Trophoblast cell (in vitro differentiated cells and primary cell): Measurements from ENCODE around the gene CYTH1.

Experiments used
- DNase-seq, 2 donors: peaks; one replicate each; pipeline ENCODE4 v3.0.0-alpha.2; 2016
- H2AFZ ChIP-seq: 2 replicates; pipeline ENCODE4 v1.6.1; 2013; ENCODE audit warnings: low read length, moderate library complexity, mild to moderate bottlenecking; ENCODE audit not compliant: insufficient read depth, poor library complexity
- H2AK5ac ChIP-seq: 2 replicates; pipeline ENCODE4 v1.6.1; 2013; ENCODE audit warnings: mild to moderate bottlenecking, low read length
- H2BK120ac ChIP-seq: 2 replicates; pipeline ENCODE4 v1.6.1; 2013; ENCODE audit warnings: low read length, mild to moderate bottlenecking, moderate library complexity; ENCODE audit not compliant: insufficient read depth, poor library complexity
- H2BK12ac ChIP-seq: 2 replicates; pipeline ENCODE4 v1.6.1; 2013; ENCODE audit warnings: mild to moderate bottlenecking, low read length, moderate library complexity
- H2BK5ac ChIP-seq: 2 replicates; pipeline ENCODE4 v1.6.1; 2013; ENCODE audit warnings: low read length, low read depth, moderate library complexity, mild to moderate bottlenecking; ENCODE audit not compliant: poor library complexity
- H3K14ac ChIP-seq: 2 replicates; pipeline ENCODE4 v1.6.1; 2013; ENCODE audit warnings: mild to moderate bottlenecking, low read length
- H3K18ac ChIP-seq: 2 replicates; pipeline ENCODE4 v1.6.1; 2013; ENCODE audit warnings: mild to moderate bottlenecking, low read length
- H3K23ac ChIP-seq: 2 replicates; pipeline ENCODE4 v1.6.1; 2013; ENCODE audit warnings: low read length
- H3K27ac ChIP-seq: 2 replicates; pipeline ENCODE4 v1.5.1; 2013; ENCODE audit warnings: low read depth, mild to moderate bottlenecking, inconsistent platforms, low read length, moderate library complexity
- H3K27me3 ChIP-seq: 2 replicates; pipeline ENCODE4 v1.6.1; 2013; ENCODE audit warnings: inconsistent platforms, mild to moderate bottlenecking, low read length, moderate library complexity; ENCODE audit not compliant: insufficient read depth
- H3K36me3 ChIP-seq, 2 experiments: 1 replicate in 1 of 2; 2 replicates in 1 of 2; pipeline ENCODE4 v1.6.1; 2013; ENCODE audit warnings: low read length in 2 of 2, mild to moderate bottlenecking in 2 of 2, moderate library complexity in 1 of 2; ENCODE audit not compliant: insufficient read depth in 2 of 2, control insufficient read depth in 1 of 2
- H3K4ac ChIP-seq: 2 replicates; pipeline ENCODE4 v1.6.1; 2013; ENCODE audit warnings: low read depth, mild to moderate bottlenecking, low read length, moderate library complexity
- H3K4me1 ChIP-seq, 2 experiments: 1 replicate in 1 of 2; 2 replicates in 1 of 2; pipeline ENCODE4 v1.6.1; 2013; ENCODE audit warnings: low read length in 2 of 2, mild to moderate bottlenecking in 2 of 2, moderate library complexity in 1 of 2; ENCODE audit not compliant: insufficient read depth in 2 of 2, control insufficient read depth in 1 of 2
- H3K4me2 ChIP-seq: 2 replicates; pipeline ENCODE4 v1.6.1; 2013; ENCODE audit warnings: inconsistent platforms, mild to moderate bottlenecking, low read length, moderate library complexity
- H3K4me3 ChIP-seq: 2 replicates; pipeline ENCODE4 v1.5.1; 2013; ENCODE audit warnings: mild to moderate bottlenecking, low read depth, low read length, inconsistent platforms
- H3K79me1 ChIP-seq: one replicate; pipeline ENCODE4 v1.6.1; 2013; ENCODE audit warnings: low read length
- H3K79me2 ChIP-seq: 2 replicates; pipeline ENCODE4 v1.6.1; 2013; ENCODE audit warnings: low read length, mild to moderate bottlenecking; ENCODE audit not compliant: control insufficient read depth, insufficient read depth, poor library complexity
- H3K9ac ChIP-seq: 2 replicates; pipeline ENCODE4 v1.6.1; 2013; ENCODE audit warnings: mild to moderate bottlenecking, low read length
- H3K9me3 ChIP-seq: 2 replicates; pipeline ENCODE4 v1.6.1; 2013; ENCODE audit warnings: low read depth, mild to moderate bottlenecking, control low read depth, inconsistent platforms, low read length; ENCODE audit not compliant: insufficient read depth
- H4K12ac ChIP-seq: 2 replicates; pipeline ENCODE4 v1.6.1; 2013; ENCODE audit warnings: low read depth, mild to moderate bottlenecking, low read length, moderate library complexity
- H4K8ac ChIP-seq: 2 replicates; pipeline ENCODE4 v1.6.1; 2013; ENCODE audit warnings: low read depth, mild to moderate bottlenecking, low read length, moderate library complexity
- H4K91ac ChIP-seq: one replicate; pipeline ENCODE4 v1.6.1; 2013; ENCODE audit warnings: low read depth, mild to moderate bottlenecking, low read length, moderate library complexity
- WGBS: extraction: QIAGEN DNeasy Blood & Tissue Kit; methylation state at CpG from one replicate; pipeline ENCODE4 v1.1.7; 2013; ENCODE audit warnings: missing lambda C conversion rate; ENCODE audit not compliant: insufficient read length, insufficient coverage; ENCODE audit errors: extremely low coverage; 5-methylcytosine and 5-hydroxymethylcytosine counted together

The CYTH1 gene

DNA sequence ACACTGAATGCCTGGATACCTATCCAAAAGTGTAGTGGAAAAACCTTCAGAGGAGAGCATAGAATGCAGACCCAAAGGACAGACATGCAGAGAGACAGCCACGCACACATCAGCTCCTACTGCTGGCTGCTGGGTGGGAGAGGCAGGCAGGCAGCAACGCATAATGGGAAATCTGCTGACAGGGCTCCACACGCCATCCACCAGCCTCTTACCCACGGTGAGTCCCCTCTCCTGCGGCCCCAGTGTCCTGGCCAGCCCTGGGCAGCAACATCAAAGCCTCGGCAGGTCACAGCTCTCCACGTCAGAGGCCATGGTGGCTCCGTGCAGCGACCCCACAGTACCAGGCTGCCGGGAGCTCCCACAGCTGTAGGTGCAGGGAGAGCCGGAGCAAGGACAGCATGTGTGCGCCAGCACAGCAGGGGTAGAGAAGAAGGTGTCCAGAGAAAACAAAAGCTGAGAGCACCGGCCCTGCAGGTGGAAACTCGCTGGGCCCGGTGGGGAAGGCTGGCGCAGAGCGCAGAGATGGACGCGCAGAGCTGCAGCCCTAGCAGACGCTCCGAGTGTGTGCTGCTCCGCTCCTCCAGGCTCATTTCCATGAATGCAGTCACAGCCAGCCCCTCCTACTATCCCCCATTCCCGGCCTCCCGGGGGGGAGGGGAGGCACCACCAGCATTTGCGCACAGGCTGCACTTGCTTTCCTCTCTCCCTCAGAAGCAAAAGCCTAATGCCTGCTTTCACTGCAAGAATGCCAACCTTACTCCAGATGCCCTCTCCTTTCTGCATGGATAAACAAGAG is 58.9 kb downstream of the CYTH1 start:
- Histone ChIP-seq H3K14ac (no peak overlapping the region), H3K79me1 (no peaks in the 10 kb centered on the region), H4K8ac (no peak overlapping the region), H3K23ac (no peak overlapping the region), H3K79me2 (no peaks in the 10 kb centered on the region), H2BK120ac (no peak overlapping the region), H3K4ac (no peak overlapping the region), H3K4me1 (peaks cover 7 to 17% of the 10 kb centered on the region in 2 experiments), H2AK5ac (no peak overlapping the region), H4K12ac (no peak overlapping the region), H3K4me3 (no peak overlapping the region), H2BK5ac (no peak overlapping the region), H4K91ac (no peak overlapping the region), H2BK12ac (no peak overlapping the region), H3K9me3 (no peaks in the 10 kb centered on the region), H3K27me3 (no peaks in the 10 kb centered on the region), H3K9ac (no peak overlapping the region), H3K27ac (no peak overlapping the region), H2AFZ (no peak overlapping the region), H3K4me2 (peak overlapping the region; percentile 54), H3K36me3 (no peaks in the 10 kb centered on the region), H3K18ac (no peak overlapping the region)
- DNase-seq, result no peak
- WGBS, result no CpG with 5 or more reads among the region's 25 CpGs

DNA sequence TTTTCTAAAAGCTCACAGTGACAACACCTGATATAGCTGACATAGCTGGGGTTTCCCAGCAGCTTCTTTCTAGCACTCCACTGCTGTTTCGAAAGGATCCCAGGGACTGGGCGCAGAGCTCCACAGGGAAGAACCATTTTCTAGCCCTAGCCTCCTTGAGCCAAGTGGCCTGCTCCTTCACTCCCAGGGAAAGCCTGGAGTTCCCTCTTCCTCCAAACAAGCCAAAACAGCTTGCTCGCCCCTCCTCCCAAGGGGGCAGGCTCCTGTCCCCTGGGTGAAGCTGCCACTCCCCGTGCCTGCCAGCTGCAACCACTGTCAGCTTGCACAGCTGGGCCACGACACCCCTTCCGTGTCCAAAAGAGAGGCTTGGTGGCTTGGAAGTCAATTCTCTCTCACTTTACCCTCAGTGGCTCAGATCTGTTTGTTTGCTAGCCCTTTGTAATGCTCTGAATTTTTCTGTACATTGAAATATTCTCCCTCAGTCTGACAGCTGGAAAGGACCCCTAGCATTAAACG is 59.8 kb downstream of the CYTH1 start:
- Histone ChIP-seq H4K12ac (no peak overlapping the region), H3K23ac (no peak overlapping the region), H2BK120ac (no peak overlapping the region), H3K27ac (no peak overlapping the region), H2BK12ac (no peak overlapping the region), H3K79me1 (no peaks in the 10 kb centered on the region), H3K27me3 (no peaks in the 10 kb centered on the region), H2AFZ (no peak overlapping the region), H3K9me3 (no peaks in the 10 kb centered on the region), H4K91ac (no peak overlapping the region), H3K4me1 (peaks cover 7 to 17% of the 10 kb centered on the region in 2 experiments), H3K14ac (no peak overlapping the region), H4K8ac (no peak overlapping the region), H3K36me3 (no peaks in the 10 kb centered on the region), H2BK5ac (no peak overlapping the region), H2AK5ac (no peak overlapping the region), H3K4me3 (no peak overlapping the region), H3K18ac (peak overlapping the region; percentile 16), H3K9ac (no peak overlapping the region), H3K4ac (no peak overlapping the region), H3K79me2 (no peaks in the 10 kb centered on the region), H3K4me2 (no peak overlapping the region)
- no CpG with 5 or more reads among the region's 7 CpGs for WGBS
- no peak for DNase-seq

DNA sequence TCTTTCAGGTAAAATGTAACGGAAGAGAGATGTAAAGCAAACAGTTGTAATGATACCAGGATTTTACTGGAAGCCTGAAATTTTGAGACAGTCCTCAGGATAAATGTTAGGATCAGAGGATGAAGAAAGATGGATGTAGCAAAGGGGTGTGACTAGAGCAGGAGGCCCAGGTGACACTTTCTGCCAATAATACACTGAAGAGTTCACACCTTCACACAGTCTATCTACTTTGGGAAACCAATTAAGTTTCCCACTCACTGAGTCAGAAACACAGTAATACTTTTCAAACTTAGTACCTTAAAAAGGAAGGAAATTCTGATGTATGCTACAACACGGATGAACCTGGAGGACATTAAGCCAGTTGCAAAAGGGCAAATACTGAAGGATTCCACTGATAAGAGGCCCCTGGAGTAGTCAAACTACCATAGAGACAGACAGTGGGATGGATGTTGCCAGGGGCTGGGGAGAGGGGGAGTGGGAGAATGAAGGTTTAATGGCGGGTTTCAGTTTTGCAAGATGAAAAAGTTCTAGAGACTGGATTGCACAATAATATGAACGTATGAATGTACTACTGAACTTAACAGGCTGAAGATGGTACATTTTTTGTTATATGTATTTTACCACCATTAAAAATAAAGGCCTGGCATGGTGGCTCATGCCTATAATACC is 62.3 kb downstream of the CYTH1 start:
- Histone ChIP-seq H3K27me3 (no peaks in the 10 kb centered on the region), H3K79me2 (no peaks in the 10 kb centered on the region), H3K18ac (no peak overlapping the region), H2BK5ac (no peak overlapping the region), H2AK5ac (no peak overlapping the region), H4K12ac (no peak overlapping the region), H3K4me1 (peaks cover 14 to 20% of the 10 kb centered on the region in 2 experiments), H3K14ac (no peak overlapping the region), H3K4ac (no peak overlapping the region), H2BK12ac (no peak overlapping the region), H4K8ac (no peak overlapping the region), H3K4me3 (no peak overlapping the region), H3K79me1 (no peaks in the 10 kb centered on the region), H3K23ac (no peak overlapping the region), H4K91ac (no peak overlapping the region), H2BK120ac (no peak overlapping the region), H3K4me2 (no peak overlapping the region), H2AFZ (no peak overlapping the region), H3K36me3 (no peaks in the 10 kb centered on the region), H3K27ac (no peak overlapping the region), H3K9ac (no peak overlapping the region), H3K9me3 (peaks cover 3% of the 10 kb centered on the region)
- no peak for DNase-seq
- no CpG with 5 or more reads among the region's 4 CpGs for WGBS

DNA sequence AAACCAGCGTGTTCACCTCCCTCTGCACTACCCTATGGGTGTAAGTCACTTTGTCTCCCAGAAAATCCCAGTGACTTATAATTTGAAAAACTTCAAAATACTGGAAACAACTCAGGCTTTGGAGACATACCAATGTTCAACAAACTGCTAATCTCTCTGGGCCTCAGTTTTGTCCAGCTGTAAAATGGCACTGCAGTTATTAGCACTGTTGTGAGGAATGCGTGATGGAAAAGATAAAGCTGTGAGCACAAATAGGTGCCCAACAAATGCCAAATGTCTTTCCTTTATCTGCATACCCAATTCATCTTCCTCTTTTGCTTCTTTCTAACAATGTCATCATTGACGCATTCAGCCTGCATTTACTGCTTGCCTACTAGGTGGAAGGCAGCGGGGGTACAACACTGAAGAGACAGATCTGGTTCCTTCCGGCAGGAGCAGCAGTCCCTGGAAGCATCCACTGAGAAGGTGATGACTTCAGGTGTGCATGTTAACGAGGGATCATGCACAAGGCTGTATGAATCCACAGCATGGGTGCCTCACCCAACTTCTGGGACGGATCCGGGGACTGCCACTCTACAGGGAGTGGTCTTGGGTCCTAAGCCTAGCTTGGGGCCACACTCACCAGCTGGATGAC is 63.4 kb downstream of the CYTH1 start:
- Histone ChIP-seq H3K4me2 (no peak overlapping the region), H2BK5ac (no peak overlapping the region)
- WGBS, result no CpG with 5 or more reads among the region's 8 CpGs

More for the DNA sequence above, 63.4 kb downstream of the CYTH1 start:
- Histone ChIP-seq H3K23ac (no peak overlapping the region), H3K4me3 (no peak overlapping the region), H4K91ac (no peak overlapping the region), H3K27me3 (no peaks in the 10 kb centered on the region), H3K4me1 (peaks cover 12 to 13% of the 10 kb centered on the region in 2 experiments), H3K4ac (peak overlapping the region; percentile 12), H3K14ac (no peak overlapping the region), H4K8ac (no peak overlapping the region), H3K79me2 (no peaks in the 10 kb centered on the region), H2BK120ac (no peak overlapping the region), H2BK12ac (no peak overlapping the region), H3K27ac (no peak overlapping the region), H3K18ac (no peak overlapping the region), H3K79me1 (no peaks in the 10 kb centered on the region), H4K12ac (no peak overlapping the region), H3K9me3 (peaks cover 3% of the 10 kb centered on the region), H2AK5ac (no peak overlapping the region), H3K9ac (no peak overlapping the region), H2AFZ (no peak overlapping the region), H3K36me3 (no peaks in the 10 kb centered on the region)
- peak; percentile 25 to 27 for DNase-seq
